Fibroblast of peridontal ligament (primary cell): ENCODE data around the gene EXOSC2.

Source experiments
- DNase-seq: peaks from one replicate; pipeline ENCODE4 v3.0.0-alpha.2; 2010; ENCODE audit errors: extremely low read depth

EXOSC2 gene, protein sequence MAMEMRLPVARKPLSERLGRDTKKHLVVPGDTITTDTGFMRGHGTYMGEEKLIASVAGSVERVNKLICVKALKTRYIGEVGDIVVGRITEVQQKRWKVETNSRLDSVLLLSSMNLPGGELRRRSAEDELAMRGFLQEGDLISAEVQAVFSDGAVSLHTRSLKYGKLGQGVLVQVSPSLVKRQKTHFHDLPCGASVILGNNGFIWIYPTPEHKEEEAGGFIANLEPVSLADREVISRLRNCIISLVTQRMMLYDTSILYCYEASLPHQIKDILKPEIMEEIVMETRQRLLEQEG

DNA sequence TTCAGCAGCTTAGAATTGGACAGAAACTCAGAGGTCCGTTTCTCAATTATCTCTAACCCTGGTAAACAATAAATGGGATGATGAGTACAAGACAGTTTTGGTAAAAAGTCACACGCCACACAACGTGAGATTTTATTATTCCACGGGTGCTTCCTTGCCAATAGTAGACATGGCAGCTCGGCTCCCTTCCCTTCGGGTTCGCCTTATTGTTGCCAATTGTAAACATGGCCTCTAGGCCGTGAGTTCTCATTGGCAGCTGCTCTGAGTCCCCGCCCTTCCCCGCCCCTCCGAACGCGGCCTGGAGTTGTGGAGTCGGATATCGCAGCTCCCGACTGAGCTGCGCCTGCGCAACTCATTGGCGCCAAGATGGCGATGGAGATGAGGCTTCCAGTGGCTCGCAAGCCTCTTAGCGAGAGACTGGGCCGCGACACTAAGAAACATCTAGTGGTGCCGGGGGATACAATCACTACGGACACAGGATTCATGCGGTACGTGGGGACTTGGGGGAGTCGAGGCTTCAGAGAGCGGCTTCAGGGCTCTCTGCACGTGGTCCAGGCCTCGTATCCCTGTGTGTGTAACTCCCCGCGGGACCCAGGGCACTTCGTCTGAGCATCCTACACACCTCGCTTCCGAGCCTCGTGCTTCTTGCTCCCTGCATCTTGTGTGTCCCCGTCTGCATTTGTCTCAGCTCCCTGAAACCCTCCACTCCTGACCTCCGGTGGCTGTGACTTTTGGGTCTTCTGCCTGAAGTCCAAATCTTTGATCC lies at the start of gene EXOSC2:
EXOSC2 (plus strand) TSS at position 355 of the 766 bp plus-strand sequence; CDS start at position 367, 12 bp downstream.
- peak; percentile 98 for DNase-seq

DNA sequence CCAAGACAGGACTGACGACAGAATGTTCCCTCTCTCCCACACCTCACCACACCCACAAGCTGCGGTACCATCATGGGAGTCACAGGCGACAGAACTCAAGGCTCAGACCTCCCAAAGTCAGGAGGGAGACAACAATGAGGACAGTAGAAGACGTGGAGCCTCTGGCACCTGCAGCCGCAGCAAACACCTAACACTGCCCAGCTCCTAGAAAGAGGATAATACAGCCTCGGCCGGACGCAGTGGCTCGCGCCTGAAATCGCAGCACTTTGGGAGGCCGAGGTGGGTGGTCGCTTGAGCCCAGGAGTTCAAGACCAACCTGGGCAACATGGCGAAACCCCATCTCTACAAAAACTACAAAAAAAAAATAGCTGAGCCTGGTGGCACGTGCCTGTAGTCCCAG lies 42.4 kb upstream of the EXOSC2 start:
- no peak for DNase-seq

DNA sequence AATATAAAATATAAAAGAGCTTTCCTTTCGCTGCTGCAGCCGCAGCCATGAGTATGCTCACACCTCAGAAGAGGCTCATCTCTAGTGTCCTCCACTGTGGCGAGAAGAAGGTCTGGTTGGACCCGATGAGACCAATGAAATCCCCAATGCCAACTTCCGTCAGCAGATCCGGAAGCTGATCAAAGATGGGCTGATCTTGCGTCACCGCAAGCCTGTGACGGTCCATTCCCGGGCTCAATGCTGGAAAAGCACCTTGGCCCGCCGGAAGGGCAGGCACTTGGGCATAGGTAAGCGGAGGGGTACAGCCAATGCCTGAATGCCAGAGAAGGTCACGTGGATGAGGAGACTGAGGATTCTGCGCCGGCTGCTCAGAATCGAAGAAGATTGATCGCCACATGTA lies 41.8 kb upstream of the EXOSC2 start:
- DNase-seq, result no peak

DNA sequence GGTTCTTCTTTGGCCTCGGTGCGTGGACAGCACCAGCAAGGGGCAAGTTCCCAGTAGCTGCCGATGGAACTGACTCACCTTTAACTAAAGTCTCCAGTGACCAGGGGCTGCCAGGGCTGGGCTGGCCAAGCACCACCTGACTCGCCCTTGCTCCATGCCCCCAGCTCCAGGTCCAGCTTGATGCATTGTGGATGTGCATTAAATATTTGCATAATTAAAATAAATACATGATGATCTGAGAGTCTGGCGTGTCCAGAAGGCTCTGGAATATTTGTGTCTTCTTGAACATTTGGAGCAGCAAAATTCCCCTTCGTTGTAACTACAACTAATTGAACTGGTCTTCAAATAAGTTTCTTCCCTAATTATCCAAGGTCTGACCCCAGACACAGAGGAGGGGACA lies 38.7 kb upstream of the EXOSC2 start:
- DNase-seq, result no peak

DNA sequence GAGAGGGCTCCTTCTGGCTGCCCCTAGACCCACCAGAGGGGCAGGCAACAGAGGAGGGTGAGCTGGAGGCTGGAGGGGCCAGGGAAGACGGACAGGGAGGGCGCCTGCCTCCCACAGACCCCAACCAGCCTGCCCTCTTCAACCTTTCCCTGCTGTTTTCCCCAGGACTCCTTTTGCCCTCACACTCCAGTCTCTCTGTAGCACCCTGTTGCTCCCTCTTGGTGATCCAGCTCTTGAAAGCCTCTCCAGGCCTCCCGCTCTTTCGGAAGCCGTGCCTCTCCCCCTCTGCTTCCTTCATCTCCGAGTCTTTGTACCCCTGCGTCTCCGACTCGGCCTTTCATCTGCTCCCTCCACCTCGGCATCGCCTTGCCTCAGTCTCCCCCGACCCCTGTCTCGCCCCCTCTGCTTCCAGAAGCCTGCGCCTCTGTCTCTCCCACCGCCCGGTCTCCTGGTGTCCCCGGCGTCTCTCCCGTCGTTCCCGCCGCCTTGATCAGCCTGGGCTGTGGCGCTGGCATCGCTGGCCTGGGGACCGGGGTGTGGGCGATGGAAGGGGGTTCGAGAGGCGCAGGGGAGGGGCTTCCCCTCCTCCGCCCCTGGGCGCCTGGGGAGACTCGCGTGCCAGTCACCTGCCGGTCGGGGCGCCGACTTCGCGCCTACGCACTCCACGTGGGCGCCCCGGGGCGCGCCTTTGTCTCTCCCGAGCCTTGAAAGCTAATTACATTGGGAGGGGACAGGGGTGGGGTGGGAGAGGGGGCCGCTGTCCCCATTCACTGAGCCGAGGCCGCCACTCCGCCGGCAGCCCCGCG lies 34.5 kb upstream of the EXOSC2 start:
- DNase-seq, result no peak

DNA sequence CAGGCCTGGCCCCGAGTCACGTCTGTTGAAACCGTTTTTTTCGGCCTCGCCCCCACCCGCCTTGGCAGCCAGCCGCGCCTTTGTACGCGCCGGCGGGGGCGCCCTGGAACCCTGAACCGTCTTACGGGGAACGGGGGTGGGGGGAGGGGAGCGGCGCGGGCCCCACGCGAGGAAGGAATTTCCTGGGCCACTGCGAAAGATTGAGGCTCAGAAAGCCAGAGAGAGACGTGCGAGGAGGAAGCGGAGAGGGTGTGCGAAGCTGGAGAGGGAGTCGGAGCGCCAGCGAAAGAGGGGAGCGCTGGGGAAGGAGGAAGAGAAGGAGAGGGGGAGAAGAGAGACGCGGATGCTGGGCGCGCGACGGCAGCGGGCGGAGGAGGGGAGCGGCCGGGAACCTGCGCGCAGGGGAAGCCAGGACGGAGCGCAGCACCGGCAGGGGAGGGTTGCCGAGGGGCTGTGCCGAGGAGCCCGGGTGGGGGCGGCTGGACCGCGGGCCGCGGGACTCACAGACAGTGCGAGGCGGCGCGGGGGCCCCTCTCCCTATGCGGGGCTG lies 33.8 kb upstream of the EXOSC2 start:
- DNase-seq, result no peak

DNA sequence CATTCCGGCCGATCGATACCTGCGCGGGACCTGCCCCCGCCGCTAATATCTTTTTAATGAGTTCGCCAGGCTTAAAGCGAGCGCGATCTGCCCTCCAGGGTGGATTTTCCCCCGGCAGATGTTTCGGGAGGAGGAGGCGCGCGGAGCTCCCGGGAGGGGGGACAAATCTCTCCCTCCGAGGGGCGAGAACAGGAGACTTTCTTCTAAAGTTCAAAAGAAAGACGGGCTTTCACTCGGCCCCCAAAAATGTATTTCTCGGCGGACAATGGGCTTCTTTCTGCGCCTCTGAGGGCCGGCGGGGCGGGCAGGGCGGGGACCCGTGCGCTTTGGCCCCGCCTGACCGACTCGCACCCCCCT lies 33.3 kb upstream of the EXOSC2 start:
- no peak for DNase-seq

DNA sequence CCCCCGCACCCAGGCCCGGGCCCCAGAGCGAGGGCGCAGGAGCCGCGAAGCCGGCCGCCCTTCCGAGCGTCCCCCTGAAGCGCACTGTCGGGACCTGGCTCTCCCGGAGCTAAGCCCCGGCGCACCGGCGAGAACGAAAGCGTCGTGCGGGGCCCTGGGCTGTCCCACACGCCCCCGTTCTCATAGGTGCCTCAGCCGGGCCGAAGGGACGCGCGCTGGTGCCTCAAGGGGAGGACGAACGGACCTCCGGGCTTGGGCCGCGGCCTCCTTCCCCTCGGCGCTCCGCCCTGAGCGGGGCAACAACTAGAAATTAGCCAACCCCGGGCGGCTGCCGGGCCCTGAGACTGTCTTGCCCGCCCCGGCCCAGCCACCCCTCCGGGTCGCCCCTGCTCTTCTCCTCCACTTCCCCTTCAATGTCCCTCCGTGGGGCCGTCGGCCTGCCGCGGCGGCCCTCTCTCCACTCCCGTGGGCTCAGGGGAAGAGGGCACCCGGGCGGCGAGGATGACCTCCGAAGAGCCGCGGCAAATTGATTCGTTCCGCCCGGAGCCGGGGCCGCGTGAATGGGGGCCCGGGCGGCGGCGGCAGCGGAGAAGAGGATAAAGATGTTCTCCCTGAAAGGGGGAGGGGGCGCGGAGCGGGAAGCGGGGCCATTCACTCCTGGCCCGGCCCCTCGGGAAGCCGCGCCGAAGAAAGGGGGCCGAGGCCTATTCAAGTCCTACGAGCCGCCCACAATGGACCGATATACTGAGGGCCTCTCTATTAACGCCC lies 32.7 kb upstream of the EXOSC2 start:
- no peak for DNase-seq

DNA sequence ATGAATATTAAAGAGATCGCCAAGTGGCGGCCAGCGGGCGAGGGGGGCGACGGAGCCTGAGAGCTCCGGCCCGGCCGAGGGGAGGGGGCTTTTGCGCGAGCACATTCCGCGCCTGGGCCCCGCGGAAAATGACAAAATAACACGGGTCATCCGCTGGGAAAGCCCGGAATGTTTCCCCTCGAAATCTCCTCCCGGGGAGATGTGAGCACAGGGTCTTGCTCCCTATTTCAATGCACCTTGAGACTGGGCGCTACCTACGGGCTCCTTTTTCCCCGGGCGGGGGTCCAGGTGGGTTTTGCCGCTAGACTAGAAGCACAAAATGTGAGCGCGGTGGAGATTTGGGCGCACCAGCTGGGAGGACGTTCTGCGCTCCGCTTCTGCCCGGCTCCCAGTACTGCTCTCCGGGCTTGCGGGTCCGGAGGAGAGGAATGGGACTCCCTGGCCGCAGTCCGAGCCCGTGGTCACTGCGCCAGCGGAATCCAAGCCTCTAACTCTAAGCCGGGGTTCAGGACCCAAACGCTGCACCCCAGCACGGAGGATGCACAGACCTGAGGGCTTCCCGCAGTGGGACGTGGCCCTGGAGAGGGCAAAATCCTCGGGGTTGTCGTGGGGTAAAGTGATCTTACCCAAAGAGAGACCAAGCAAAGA lies 32.0 kb upstream of the EXOSC2 start:
- no peak for DNase-seq

DNA sequence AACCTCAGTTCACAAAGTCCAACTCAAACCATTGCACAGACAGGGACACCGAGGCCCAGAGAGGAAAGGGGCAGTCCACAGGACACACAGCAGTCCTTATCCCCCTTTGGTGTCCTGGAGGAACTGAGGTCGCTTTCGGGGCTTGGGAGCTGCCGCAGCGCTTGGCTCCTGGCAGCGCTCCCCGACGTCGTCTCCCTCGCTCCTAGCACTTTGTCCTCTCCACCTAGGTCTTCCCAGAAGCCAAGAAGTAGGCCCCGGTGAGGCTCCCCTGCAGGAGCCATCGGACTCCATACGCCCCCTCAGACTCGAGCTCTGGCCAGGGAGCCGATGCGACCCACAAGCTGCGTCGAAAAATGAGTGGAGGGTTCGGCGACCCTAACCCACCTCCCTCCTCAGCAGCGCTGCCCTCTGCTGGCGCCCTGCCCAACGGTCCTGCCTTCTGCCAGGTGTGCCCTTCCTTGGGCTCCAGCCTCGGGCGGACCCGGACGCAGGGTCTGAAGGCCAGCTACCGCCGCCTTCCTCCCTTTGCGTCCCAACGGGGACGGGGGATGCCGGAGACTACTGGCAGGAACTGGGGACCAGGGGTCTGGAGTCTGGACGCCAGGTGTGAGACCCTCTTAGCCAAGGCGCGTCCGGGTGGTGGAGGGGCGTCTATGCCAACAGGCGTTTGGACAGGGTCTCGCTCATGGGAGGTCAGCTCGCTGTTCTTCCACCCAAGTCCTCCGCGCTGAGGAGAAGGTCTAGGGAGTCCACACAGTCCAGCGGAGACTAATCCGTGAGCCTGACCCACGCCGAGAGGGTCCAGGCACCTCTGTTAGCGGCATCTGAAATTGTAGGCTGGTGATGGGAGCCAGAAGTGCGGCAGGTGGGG lies 31.2 kb upstream of the EXOSC2 start:
- no peak for DNase-seq

DNA sequence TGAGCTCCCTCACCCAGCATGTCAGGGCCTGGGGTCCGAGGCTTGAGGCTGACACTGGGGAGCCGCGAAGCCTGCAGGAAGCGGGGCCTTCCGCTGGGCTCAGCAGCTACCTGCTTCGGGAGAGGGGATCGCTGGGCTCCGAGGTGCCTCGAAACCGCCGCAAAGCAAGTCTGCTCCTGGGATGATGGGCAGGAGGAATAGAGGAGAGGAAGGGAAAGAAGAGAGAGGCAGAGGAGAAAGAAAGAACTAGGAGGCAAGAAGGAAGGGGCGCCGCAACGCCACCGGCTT lies 30.7 kb upstream of the EXOSC2 start:
- DNase-seq, result no peak

DNA sequence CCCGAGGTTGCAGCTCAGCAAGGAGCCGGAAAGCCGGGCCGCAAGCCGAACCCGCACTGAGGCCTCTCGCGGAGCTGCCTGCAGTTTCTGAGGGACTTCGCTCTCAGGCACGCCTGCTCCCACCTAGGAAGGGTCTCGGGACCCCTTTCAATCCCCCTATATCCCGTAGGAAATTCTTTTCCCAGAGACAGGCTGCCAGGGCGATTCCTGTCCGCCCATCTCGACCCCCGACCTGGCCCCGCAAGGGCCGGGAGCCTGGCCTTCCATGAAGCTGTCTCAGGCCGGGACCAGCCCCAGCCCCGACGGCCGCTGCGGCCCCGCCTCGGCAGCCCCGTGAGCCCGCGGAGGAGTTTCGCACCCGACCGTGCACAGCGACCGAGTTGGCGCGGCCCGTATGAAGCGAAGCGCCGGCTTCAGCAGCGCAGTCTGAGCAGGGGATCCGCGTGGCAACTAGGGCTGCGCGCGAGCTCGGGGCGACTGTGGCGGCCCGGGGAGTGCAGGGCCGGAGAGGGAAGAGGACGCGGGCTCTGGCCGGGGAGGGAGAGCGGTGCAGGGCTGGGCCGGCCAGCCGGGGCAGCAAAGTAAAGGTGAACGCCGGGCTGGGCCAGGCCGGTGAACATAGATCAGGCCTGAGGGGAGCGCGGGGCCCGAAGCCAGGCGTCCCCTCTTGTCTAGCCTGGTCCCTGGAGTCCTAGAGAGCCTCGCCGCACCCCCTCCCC lies 30.2 kb upstream of the EXOSC2 start:
- no peak for DNase-seq

DNA sequence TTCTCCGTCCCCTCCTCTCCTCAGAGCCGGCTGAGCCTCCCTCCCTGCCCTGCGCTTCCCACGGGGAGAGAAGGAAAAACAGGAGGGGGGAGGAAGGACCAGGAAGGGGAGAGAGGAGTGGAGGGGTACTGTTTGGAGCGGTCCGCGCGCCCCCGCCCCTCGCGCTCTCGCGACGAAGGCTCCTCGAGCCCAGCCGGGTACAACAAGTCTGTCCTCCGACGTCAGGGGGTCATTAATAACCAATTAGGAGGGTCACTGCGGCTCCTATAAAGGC lies 29.7 kb upstream of the EXOSC2 start:
- DNase-seq, result no peak

DNA sequence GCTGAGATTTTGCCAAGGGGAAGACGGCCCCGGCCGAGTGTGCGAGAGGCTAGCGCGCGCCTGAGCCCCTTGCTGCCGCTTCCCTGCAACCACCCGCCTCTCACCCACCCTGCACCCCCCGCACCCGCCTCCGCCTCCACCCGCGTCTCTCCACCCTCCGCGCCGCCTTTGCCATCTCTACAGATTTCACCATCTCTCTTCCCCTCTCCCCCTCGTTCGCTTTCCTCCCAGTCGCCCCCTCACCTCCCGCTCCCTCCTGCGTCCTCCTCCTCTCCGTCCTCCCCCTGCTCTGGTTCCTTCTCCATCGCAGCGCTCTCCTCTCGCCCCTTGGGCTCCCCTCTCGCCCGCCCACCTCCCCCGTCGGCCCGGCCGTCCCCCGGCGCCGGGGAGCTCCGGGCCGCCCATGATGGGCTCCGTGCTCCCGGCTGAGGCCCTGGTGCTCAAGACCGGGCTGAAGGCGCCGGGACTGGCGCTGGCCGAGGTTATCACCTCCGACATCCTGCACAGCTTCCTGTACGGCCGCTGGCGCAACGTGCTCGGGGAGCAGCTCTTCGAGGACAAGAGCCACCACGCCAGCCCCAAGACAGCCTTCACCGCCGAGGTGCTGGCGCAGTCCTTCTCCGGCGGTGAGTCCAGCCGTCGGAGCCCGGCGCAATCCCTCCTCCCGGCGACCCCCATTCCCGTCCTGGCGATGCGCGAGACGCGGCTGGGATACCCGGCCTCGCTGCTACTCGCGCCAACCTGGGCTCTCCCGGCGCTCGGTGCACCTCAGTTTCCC lies 29.1 kb upstream of the EXOSC2 start, which contains the start of gene PRDM12:
PRDM12 (plus strand) TSS at position 344 of the 778 bp plus-strand sequence; CDS start at position 404, 60 bp downstream.
- DNase-seq, result no peak

DNA sequence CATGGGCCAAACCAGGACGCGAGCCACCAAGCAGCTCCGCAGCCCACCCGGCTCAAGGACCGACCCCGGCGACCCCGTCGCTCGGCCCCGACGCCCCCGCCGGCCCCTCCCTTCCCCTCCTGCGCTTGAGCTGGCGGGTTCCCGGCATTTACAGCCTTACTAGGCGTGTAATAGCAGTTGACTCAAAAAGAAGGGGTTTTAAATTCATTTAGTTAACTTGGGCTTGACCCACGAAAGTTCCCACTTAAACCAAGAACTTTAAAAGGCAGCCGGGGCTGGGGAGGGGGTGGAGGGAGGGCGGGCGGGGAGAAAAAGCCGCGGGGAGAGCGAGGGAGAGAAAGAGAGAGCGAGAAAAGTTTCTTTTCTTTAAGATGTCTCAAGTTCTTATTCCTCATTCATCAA lies 28.6 kb upstream of the EXOSC2 start:
- no peak for DNase-seq

DNA sequence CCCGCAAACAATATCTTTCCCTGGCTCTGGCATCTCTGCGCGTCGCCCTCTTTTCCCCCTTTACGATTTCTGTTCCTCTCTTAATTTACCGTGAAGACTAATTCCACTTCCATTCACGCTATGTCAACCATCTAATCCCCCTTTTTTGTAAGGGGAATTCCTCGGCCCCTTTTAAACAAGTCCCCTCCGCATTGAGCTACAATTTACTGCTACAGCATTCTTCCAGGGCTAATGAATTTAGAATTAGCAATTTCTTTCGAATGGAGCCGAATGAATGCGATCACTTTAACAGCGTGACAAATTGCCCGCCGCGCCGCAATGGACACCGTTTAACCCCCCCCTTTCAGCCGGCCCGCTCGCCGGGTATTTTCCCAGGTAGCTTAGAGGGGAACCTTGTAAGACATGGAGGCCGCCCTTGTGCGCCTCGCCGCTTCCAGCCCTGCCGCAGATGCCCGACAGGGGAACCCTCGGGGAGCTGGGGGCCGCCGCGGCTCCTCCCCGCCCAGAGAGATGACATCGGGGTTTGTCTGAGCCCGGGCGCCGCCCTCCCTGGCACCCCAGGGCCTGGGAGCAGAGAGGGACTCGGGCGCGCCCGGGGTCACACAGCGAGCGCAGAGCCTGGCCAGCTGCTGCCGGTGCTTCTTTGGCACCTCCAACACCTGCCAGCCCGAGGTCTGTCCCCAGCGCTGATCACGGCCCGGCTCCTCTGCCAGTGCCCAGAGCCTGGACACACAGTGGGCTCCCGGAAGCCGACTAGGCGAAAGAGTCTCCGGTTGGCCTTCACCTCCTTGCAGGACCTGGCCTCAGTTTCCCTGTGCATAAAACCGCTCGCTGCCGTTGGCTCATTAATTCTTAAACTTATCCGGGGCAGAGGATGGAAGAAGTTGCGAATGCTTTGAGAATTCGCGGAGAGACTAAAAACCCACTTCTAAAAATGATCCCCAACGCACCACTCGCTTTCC lies 27.9 kb upstream of the EXOSC2 start:
- peak; percentile 2 for DNase-seq

DNA sequence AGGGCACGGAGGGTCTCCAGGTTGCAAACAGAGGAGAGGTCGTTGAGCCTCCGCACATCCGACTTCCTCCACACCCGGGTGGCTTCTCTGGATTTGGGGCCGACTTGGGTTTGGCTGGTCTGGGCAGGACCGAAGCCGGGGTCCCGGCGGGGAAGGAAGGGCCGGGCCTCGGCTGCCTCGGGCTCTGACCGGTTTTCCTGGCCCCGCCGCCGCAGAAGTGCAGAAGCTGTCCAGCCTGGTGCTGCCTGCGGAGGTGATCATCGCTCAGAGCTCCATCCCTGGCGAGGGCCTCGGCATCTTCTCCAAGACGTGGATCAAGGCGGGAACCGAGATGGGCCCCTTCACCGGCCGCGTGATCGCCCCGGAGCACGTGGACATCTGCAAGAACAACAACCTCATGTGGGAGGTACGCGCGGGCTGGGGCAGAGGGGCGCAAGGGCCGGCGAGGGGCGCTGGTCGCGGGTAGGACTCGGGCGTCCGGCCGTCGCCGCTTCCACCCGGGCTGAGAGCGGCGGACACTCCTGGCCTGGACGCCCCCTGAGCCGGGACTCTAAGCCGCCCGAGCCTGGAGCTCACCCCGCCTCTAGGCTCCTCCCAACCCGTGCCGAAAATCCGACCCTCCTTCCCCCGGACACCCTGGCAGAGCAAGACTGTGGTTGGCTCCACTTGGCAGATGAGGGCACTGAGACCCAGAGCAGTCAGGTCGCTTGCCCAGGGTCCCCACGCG lies 27.0 kb upstream of the EXOSC2 start:
- DNase-seq, result no peak
